Measurements from ENCODE around the gene FARP1. TPM values are rescaled to one million over a fixed set of nuclear protein-coding genes. Genes with fewer than 3 reads are reported as not detected.

FARP1 gene
- polyA plus RNA-seq, 4 donors: 0.89 to 23.4 (median 6.2) TPM

DNA sequence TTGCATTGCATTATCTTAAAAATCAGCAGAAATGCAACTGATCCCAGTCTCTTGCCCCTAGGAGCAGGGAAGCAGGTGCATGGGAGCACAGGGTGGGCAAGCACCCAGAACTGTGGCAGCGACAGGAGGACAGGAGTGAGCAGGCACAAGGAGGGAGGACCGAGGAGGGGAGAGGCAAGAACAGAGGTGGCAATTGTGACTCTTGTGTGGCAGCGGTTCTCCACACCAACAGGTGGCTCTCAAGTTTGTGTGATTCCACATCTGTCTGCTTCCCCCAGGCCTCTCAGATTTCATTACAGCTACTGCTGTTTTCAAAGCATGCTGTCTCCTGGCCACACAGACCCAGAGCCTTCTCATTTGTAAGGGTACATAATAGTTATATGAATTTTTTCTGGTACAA lies 325.5 kb downstream of the FARP1 start:
- WGBS, 3 donors: 68 to 86% (median 73%) methylated on average over 3 of the region's 3 CpGs
- peaks cover 6 to 70% (median 24%) of the 10 kb centered on the region in 3 donors for H3K36me3 ChIP-seq (ENCODE audit: control insufficient read depth in 3 of 3, insufficient read depth in 2 of 3, low read depth in 1 of 3, low read length in 3 of 3)
- FAIRE-seq (no peak), DNase-seq (no peak)
- H3K9me3 ChIP-seq (ENCODE audit: control insufficient read depth in 2 of 2, insufficient read depth in 1 of 2, low read depth in 1 of 2, low read length in 1 of 2): no peaks in the 10 kb centered on the region
- no peaks in the 10 kb centered on the region for H3K27me3 ChIP-seq (ENCODE audit: control insufficient read depth in 3 of 3, insufficient read depth in 3 of 3, low read length in 3 of 3)
- H3K4me1 ChIP-seq (ENCODE audit: control insufficient read depth in 3 of 3, insufficient read depth in 2 of 3, low read depth in 1 of 3, low read length in 2 of 3): peaks cover 0 to 18% (median 0%) of the 10 kb centered on the region in 3 donors
- H3K4me3 ChIP-seq (ENCODE audit: low read depth in 1 of 3, low read length in 3 of 3): no peak overlapping the region
- H3K27ac ChIP-seq (ENCODE audit: low read depth in 1 of 3, low read length in 2 of 3): no peak overlapping the region

DNA sequence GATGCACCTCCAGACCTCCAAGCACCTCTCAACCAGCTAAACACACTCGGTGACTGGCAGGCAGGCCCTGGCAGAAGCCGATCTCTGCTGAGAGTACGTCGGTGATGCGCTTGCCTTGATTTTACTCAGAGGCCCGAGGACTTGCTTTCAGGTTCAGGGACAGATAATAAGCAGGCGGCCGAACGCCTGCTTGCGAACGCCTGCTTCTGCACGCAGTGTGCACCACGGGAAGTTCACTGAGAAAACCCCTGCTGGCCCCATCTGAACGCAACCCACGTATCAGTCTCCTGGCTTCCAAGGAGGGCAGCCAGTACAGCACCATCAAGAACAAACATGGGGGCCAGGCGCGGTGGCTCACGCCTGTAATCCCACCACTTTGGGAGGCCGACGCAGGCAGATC lies 326.0 kb downstream of the FARP1 start:
- Histone ChIP-seq H3K4me1 (ENCODE audit: control insufficient read depth in 3 of 3, insufficient read depth in 2 of 3, low read depth in 1 of 3, low read length in 2 of 3) (peaks cover 0 to 23% (median 0%) of the 10 kb centered on the region in 3 donors), H3K9me3 (ENCODE audit: control insufficient read depth in 2 of 2, insufficient read depth in 1 of 2, low read depth in 1 of 2, low read length in 1 of 2) (no peaks in the 10 kb centered on the region), H3K27me3 (ENCODE audit: control insufficient read depth in 3 of 3, insufficient read depth in 3 of 3, low read length in 3 of 3) (no peaks in the 10 kb centered on the region), H3K27ac (ENCODE audit: low read depth in 1 of 3, low read length in 2 of 3) (no peak overlapping the region), H3K4me3 (ENCODE audit: low read depth in 1 of 3, low read length in 3 of 3) (no peak overlapping the region), H3K36me3 (ENCODE audit: control insufficient read depth in 3 of 3, insufficient read depth in 2 of 3, low read depth in 1 of 3, low read length in 3 of 3) (peaks cover 6 to 68% (median 23%) of the 10 kb centered on the region in 3 donors)
- 94 to 96% (median 94%) methylated on average over 20 of the region's 20 CpGs for WGBS, 3 donors
- DNase-seq (no peak), FAIRE-seq (no peak)

DNA sequence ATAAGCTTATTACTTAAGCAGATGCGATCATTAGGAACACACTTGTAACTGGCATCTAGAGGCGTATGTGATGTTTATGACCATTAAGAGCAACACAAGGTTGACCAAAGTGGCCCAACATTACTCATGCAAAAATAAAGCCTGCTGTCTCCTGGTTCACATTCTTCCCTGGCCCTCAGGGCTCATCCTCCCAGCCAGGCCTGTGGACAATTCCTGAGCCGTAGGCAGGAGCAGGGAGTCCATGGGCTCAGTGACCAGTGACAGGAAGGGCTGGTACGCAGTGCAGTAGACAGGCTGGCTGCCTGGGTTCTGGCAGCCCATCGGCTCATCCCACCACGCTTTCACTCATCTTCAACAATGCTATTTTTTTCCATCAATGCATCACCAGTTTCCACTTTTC lies 328.0 kb downstream of the FARP1 start:
- Histone ChIP-seq H3K36me3 (ENCODE audit: control insufficient read depth in 3 of 3, insufficient read depth in 2 of 3, low read depth in 1 of 3, low read length in 3 of 3) (peaks cover 10 to 69% (median 18%) of the 10 kb centered on the region in 3 donors), H3K4me3 (ENCODE audit: low read depth in 1 of 3, low read length in 3 of 3) (no peak overlapping the region), H3K4me1 (ENCODE audit: control insufficient read depth in 3 of 3, insufficient read depth in 2 of 3, low read depth in 1 of 3, low read length in 2 of 3) (peaks cover 0 to 39% (median 0%) of the 10 kb centered on the region in 3 donors), H3K27ac (ENCODE audit: low read depth in 1 of 3, low read length in 2 of 3) (no peak overlapping the region), H3K9me3 (ENCODE audit: control insufficient read depth in 2 of 2, insufficient read depth in 1 of 2, low read depth in 1 of 2, low read length in 1 of 2) (no peaks in the 10 kb centered on the region), H3K27me3 (ENCODE audit: control insufficient read depth in 3 of 3, insufficient read depth in 3 of 3, low read length in 3 of 3) (no peaks in the 10 kb centered on the region)
- WGBS, 3 donors: 76 to 83% (median 82%) methylated on average over 6 of the region's 6 CpGs
- FAIRE-seq: no peak
- DNase-seq: no peak

DNA sequence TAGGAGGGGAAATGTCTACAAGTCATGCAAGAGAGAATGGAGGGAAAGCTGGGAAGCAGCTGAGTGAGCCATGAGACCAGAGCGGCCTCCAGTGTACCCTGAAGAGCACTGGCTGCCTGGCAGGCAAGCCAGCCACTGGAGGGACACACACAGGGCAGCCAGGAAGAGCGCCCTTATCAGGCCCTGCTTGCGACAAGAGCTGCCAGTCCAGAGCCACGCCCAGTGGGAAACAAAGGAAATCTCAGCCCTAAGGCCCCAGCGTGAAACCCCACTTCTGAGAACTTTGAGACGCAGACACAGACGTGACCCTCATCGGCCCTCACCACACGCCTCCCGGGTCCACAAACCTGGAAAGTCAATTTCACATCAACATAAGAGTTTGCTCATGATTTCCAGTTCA lies 329.0 kb downstream of the FARP1 start:
- peaks cover 0 to 45% (median 0%) of the 10 kb centered on the region in 3 donors for H3K4me1 ChIP-seq (ENCODE audit: control insufficient read depth in 3 of 3, insufficient read depth in 2 of 3, low read depth in 1 of 3, low read length in 2 of 3)
- no peaks in the 10 kb centered on the region for H3K27me3 ChIP-seq (ENCODE audit: control insufficient read depth in 3 of 3, insufficient read depth in 3 of 3, low read length in 3 of 3)
- no peaks in the 10 kb centered on the region for H3K9me3 ChIP-seq (ENCODE audit: control insufficient read depth in 2 of 2, insufficient read depth in 1 of 2, low read depth in 1 of 2, low read length in 1 of 2)
- FAIRE-seq: no peak
- 24 to 64% (median 42%) methylated on average over 10 of the region's 10 CpGs for WGBS, 3 donors
- peak; percentile 64 to 69 for DNase-seq
- peaks cover 10 to 70% (median 13%) of the 10 kb centered on the region in 3 donors for H3K36me3 ChIP-seq (ENCODE audit: control insufficient read depth in 3 of 3, insufficient read depth in 2 of 3, low read depth in 1 of 3, low read length in 3 of 3)
- no peak overlapping the region for H3K4me3 ChIP-seq (ENCODE audit: low read depth in 1 of 3, low read length in 3 of 3)
- H3K27ac ChIP-seq (ENCODE audit: low read depth in 1 of 3, low read length in 2 of 3): peak overlapping the region; percentile 1 to 54 (median 39)

DNA sequence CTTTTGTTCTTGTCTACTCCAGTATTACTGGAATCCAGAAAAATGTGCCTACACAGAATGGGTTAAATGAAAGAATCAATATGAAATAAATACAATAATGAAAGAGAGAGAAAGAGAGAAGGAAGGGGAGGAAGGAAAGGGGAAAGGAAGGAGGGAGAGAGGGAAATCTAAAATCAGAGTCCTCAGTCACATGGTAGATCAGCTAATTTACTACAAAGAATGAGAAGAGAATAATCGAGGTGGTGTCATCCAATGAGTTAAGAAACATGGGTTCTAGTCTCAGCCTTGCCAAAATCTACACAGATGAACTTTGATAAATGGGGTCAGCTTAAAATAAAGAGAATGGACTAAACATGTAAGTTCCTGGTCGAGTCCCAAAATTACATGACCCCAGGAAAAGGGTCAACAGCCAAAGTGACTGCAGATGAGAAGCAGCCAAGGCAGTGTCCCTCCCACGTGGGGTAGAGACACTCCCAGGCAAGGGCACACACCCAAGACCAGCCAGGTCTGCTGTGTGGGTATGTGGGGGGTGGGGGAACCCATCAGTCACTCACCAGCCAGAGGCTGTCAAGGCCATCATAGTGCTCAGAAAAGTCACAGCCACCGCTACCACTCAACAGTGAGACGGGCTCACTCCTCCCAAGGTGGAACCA lies 330.4 kb downstream of the FARP1 start:
- FAIRE-seq (no peak), DNase-seq (no peak)
- Histone ChIP-seq H3K36me3 (ENCODE audit: control insufficient read depth in 3 of 3, insufficient read depth in 2 of 3, low read depth in 1 of 3, low read length in 3 of 3) (peaks cover 9 to 66% (median 10%) of the 10 kb centered on the region in 3 donors), H3K9me3 (ENCODE audit: control insufficient read depth in 2 of 2, insufficient read depth in 1 of 2, low read depth in 1 of 2, low read length in 1 of 2) (no peaks in the 10 kb centered on the region), H3K27me3 (ENCODE audit: control insufficient read depth in 3 of 3, insufficient read depth in 3 of 3, low read length in 3 of 3) (no peaks in the 10 kb centered on the region), H3K4me1 (ENCODE audit: control insufficient read depth in 3 of 3, insufficient read depth in 2 of 3, low read depth in 1 of 3, low read length in 2 of 3) (peaks cover 0 to 38% (median 2%) of the 10 kb centered on the region in 3 donors), H3K27ac (ENCODE audit: low read depth in 1 of 3, low read length in 2 of 3) (peak overlapping the region in 1 of 3 donors; percentile 54), H3K4me3 (ENCODE audit: low read depth in 1 of 3, low read length in 3 of 3) (no peak overlapping the region)
- WGBS, 3 donors: 58 to 72% (median 68%) methylated on average over 5 of the region's 5 CpGs

DNA sequence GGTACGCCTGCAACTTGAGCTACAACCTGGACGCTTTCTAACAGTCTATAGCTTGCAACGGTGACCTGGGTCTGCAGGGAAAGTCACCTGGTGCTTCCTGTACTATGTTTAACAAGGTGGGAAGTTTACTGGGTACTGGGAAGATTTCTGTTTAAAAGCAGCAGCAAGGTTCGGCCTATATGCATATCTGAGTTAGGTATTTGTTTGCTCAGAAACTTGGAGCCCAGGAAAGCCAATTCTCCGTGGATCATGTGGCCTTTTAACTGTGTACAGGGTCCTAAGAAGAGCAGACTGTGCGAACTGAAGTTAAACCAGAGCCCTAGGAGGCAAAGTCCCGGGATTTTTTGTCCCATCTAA lies 330.9 kb downstream of the FARP1 start:
- Histone ChIP-seq H3K9me3 (ENCODE audit: control insufficient read depth in 2 of 2, insufficient read depth in 1 of 2, low read depth in 1 of 2, low read length in 1 of 2) (no peaks in the 10 kb centered on the region), H3K4me1 (ENCODE audit: control insufficient read depth in 3 of 3, insufficient read depth in 2 of 3, low read depth in 1 of 3, low read length in 2 of 3) (peaks cover 0 to 38% (median 6%) of the 10 kb centered on the region in 3 donors), H3K27me3 (ENCODE audit: control insufficient read depth in 3 of 3, insufficient read depth in 3 of 3, low read length in 3 of 3) (no peaks in the 10 kb centered on the region), H3K27ac (ENCODE audit: low read depth in 1 of 3, low read length in 2 of 3) (peak overlapping the region in 1 of 3 donors; percentile 54), H3K36me3 (ENCODE audit: control insufficient read depth in 3 of 3, insufficient read depth in 2 of 3, low read depth in 1 of 3, low read length in 3 of 3) (peaks cover 9 to 64% (median 10%) of the 10 kb centered on the region in 3 donors), H3K4me3 (ENCODE audit: low read depth in 1 of 3, low read length in 3 of 3) (no peak overlapping the region)
- WGBS, 3 donors: 64 to 74% (median 72%) methylated on average over 7 of the region's 7 CpGs
- FAIRE-seq (no peak), DNase-seq (peak in 1 of 2 donors; percentile 64)

DNA sequence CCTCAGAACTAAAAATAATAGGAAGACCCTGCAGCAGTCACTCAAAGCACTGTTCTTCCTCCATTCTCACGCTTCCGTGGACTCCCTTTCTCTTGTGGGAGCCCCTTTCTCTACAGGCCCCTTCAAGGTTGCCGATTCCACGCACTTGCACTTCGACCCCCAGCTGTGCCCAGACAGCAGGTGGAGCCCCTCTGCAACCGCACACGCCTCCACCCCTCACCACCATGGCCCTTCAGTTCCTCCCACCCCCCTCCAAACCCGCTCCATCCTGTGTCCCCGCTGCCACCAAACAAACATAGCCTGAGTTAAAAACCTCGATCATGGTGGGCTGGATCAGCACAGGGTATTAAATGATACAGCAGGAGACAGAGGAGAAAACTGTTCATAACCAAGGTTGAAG lies 331.4 kb downstream of the FARP1 start:
- Histone ChIP-seq H3K27ac (ENCODE audit: low read depth in 1 of 3, low read length in 2 of 3) (peak overlapping the region in 1 of 3 donors; percentile 54), H3K27me3 (ENCODE audit: control insufficient read depth in 3 of 3, insufficient read depth in 3 of 3, low read length in 3 of 3) (no peaks in the 10 kb centered on the region), H3K4me1 (ENCODE audit: control insufficient read depth in 3 of 3, insufficient read depth in 2 of 3, low read depth in 1 of 3, low read length in 2 of 3) (peaks cover 0 to 38% (median 8%) of the 10 kb centered on the region in 3 donors), H3K4me3 (ENCODE audit: low read depth in 1 of 3, low read length in 3 of 3) (no peak overlapping the region), H3K36me3 (ENCODE audit: control insufficient read depth in 3 of 3, insufficient read depth in 2 of 3, low read depth in 1 of 3, low read length in 3 of 3) (peaks cover 9 to 62% (median 10%) of the 10 kb centered on the region in 3 donors), H3K9me3 (ENCODE audit: control insufficient read depth in 2 of 2, insufficient read depth in 1 of 2, low read depth in 1 of 2, low read length in 1 of 2) (no peaks in the 10 kb centered on the region)
- 80 to 91% (median 90%) methylated on average over 10 of the region's 10 CpGs for WGBS, 3 donors
- FAIRE-seq (no peak), DNase-seq (no peak)

DNA sequence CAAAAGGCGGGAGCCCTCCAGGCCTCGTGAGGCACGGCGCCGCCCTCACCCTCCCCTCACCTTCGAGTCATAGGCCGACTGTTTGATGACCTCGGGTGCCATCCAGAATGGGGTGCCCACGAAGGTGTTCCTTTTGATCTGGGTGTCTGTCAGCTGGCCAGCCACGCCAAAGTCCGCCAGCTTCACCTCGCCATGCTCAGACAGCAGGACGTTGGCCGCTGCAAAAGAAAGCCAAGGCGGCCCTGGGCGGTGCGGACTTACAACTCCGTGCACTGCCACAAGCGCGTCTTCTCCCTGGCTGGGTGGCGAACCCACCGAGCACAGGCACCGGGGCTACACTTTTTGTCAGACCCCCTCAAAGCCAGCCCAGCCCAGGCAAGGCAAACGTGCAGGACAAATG lies 331.9 kb downstream of the FARP1 start:
- Histone ChIP-seq H3K36me3 (ENCODE audit: control insufficient read depth in 3 of 3, insufficient read depth in 2 of 3, low read depth in 1 of 3, low read length in 3 of 3) (peaks cover 9 to 63% (median 10%) of the 10 kb centered on the region in 3 donors), H3K9me3 (ENCODE audit: control insufficient read depth in 2 of 2, insufficient read depth in 1 of 2, low read depth in 1 of 2, low read length in 1 of 2) (no peaks in the 10 kb centered on the region), H3K27me3 (ENCODE audit: control insufficient read depth in 3 of 3, insufficient read depth in 3 of 3, low read length in 3 of 3) (no peaks in the 10 kb centered on the region), H3K4me1 (ENCODE audit: control insufficient read depth in 3 of 3, insufficient read depth in 2 of 3, low read depth in 1 of 3, low read length in 2 of 3) (peaks cover 0 to 38% (median 8%) of the 10 kb centered on the region in 3 donors), H3K27ac (ENCODE audit: low read depth in 1 of 3, low read length in 2 of 3) (no peak overlapping the region), H3K4me3 (ENCODE audit: low read depth in 1 of 3, low read length in 3 of 3) (no peak overlapping the region)
- FAIRE-seq: no peak
- WGBS, 3 donors: 82 to 90% (median 89%) methylated on average over 24 of the region's 24 CpGs
- no peak for DNase-seq
